Tibial artery (tissue), 4 donors: Measurements from ENCODE around the gene IPCEF1.

Experiments
- DNase-seq, 2 donors: peaks; one replicate each; pipeline ENCODE4 v3.0.0-alpha.2; 2019
- H3K27ac ChIP-seq, 2 donors: fragments of 200-600 bp; sonication (generic) in 1 of 2; 1 replicate in 1 of 2; 2 replicates in 1 of 2; pipeline ENCODE4 v1.5.1; 2018 to 2019; ENCODE audit warnings: mild to moderate bottlenecking in 1 of 2
- H3K27me3 ChIP-seq, 2 donors: fragments of 200-600 bp; sonication (generic) in 1 of 2; one replicate each; pipeline versions ENCODE4 v1.5.1 to v1.6.0; 2016 to 2019
- H3K36me3 ChIP-seq, 3 donors: fragments of 200-600 bp; sonication (generic) in 2 of 3; one replicate each; pipeline ENCODE4 v1.5.1; 2016 to 2019; ENCODE audit warnings: mild to moderate bottlenecking in 2 of 3
- H3K4me1 ChIP-seq, 4 donors: fragments of 200-600 bp; sonication (generic) in 2 of 4; 1 replicate in 3 of 4; 2 replicates in 1 of 4; pipeline ENCODE4 v1.5.1; 2016 to 2019
- H3K4me3 ChIP-seq, 2 donors: fragments of 200-600 bp; sonication (generic) in 1 of 2; 1 replicate in 1 of 2; 2 replicates in 1 of 2; pipeline ENCODE4 v1.5.1; 2018 to 2019; ENCODE audit warnings: mild to moderate bottlenecking in 2 of 2
- H3K9me3 ChIP-seq, 3 donors: fragments of 200-600 bp; sonication (generic) in 1 of 3; one replicate each; pipeline ENCODE4 v1.5.1; 2016 to 2019
- CTCF ChIP-seq, 2 experiments: fragments of 200-600 bp in 1 of 2; fragments of 450-650 bp in 1 of 2; IDR thresholded peaks; one replicate each; pipeline ENCODE4 v1.5.1; 2017 to 2019; ENCODE audit warnings: antibody characterized with exemption in 2 of 2, mild to moderate bottlenecking in 1 of 2, moderate library complexity in 1 of 2
- intact Hi-C: fragments of 100-400 bp; cut with DNase I; formaldehyde crosslinking; loops from one replicate; pipeline ENCODE4 v1.15.0; 2023; ENCODE audit warnings: low total_unique reads

Gene IPCEF1

GRCh38 chr6:154320181-154320580 lies 36.4 kb downstream of the IPCEF1 start:
- H3K9me3 ChIP-seq, result no peaks in the 10 kb centered on the region
- no peaks in the 10 kb centered on the region for H3K36me3 ChIP-seq
- no peak for DNase-seq
- peaks cover 0 to 7% (median 3%) of the 10 kb centered on the region in 4 donors for H3K4me1 ChIP-seq
- no peak overlapping the region for H3K4me3 ChIP-seq
- intact Hi-C loops, result no loop called here
- H3K27me3 ChIP-seq, result no peaks in the 10 kb centered on the region
- no peak overlapping the region for H3K27ac ChIP-seq
- TF ChIP-seq CTCF (IDR thresholded peaks at IDR 0.05), result no peak

- H3K27ac ChIP-seq, result no peak overlapping the region
- H3K9me3 ChIP-seq, result no peaks in the 10 kb centered on the region
- H3K27me3 ChIP-seq, result no peaks in the 10 kb centered on the region
- peaks cover 0 to 7% (median 3%) of the 10 kb centered on the region in 4 donors for H3K4me1 ChIP-seq
- TF ChIP-seq CTCF (IDR thresholded peaks at IDR 0.05), result no peak
- H3K36me3 ChIP-seq, result no peaks in the 10 kb centered on the region
- intact Hi-C loops, result no loop called here
- H3K4me3 ChIP-seq, result no peak overlapping the region
- no peak for DNase-seq
Measured at GRCh38 chr6:154319231-154319858, 37.3 kb downstream of the IPCEF1 start.

GRCh38 chr6:154318721-154319120 lies 37.9 kb downstream of the IPCEF1 start:
- peaks cover 0 to 7% (median 3%) of the 10 kb centered on the region in 4 donors for H3K4me1 ChIP-seq
- no peak overlapping the region for H3K4me3 ChIP-seq
- no peaks in the 10 kb centered on the region for H3K9me3 ChIP-seq
- no peak overlapping the region for H3K27ac ChIP-seq
- no peaks in the 10 kb centered on the region for H3K27me3 ChIP-seq
- no peak for TF ChIP-seq CTCF (IDR thresholded peaks at IDR 0.05)
- intact Hi-C loops, result no loop called here
- no peak for DNase-seq
- no peaks in the 10 kb centered on the region for H3K36me3 ChIP-seq

- H3K27me3 ChIP-seq, result no peaks in the 10 kb centered on the region
- H3K27ac ChIP-seq, result no peak overlapping the region
Measured at GRCh38 chr6:154316131-154316530, 40.5 kb downstream of the IPCEF1 start.

GRCh38 chr6:154314084-154314483 lies 42.5 kb downstream of the IPCEF1 start:
- Histone ChIP-seq H3K27me3 (no peaks in the 10 kb centered on the region), H3K27ac (no peak overlapping the region), H3K9me3 (no peaks in the 10 kb centered on the region), H3K4me1 (peaks cover 0 to 2% (median 0%) of the 10 kb centered on the region in 4 donors), H3K36me3 (no peaks in the 10 kb centered on the region), H3K4me3 (no peak overlapping the region)
- TF ChIP-seq CTCF (IDR thresholded peaks at IDR 0.05), result no peak
- intact Hi-C loops, result no loop called here
- no peak for DNase-seq

More at GRCh38 chr6:154316131-154316530, 40.5 kb downstream of the IPCEF1 start:
- intact Hi-C loops, result no loop called here
- peaks cover 0 to 7% (median 3%) of the 10 kb centered on the region in 4 donors for H3K4me1 ChIP-seq
- no peaks in the 10 kb centered on the region for H3K36me3 ChIP-seq
- H3K9me3 ChIP-seq, result no peaks in the 10 kb centered on the region
- no peak for DNase-seq
- TF ChIP-seq CTCF (IDR thresholded peaks at IDR 0.05), result no peak
- no peak overlapping the region for H3K4me3 ChIP-seq

GRCh38 chr6:154308986-154309385 lies 47.6 kb downstream of the IPCEF1 start:
- Histone ChIP-seq H3K27me3 (no peaks in the 10 kb centered on the region), H3K4me1 (no peaks in the 10 kb centered on the region), H3K36me3 (no peaks in the 10 kb centered on the region), H3K27ac (no peak overlapping the region), H3K9me3 (no peaks in the 10 kb centered on the region), H3K4me3 (no peak overlapping the region)
- DNase-seq, result no peak
- TF ChIP-seq CTCF (IDR thresholded peaks at IDR 0.05), result no peak
- intact Hi-C loops, result no loop called here
